GM19395 (cell line): ENCODE data around the gene PSMA5.
"Not testable (repeated sequence)": the region's sequence is repeated elsewhere in the genome, so short reads cannot be mapped to it uniquely, and the experiment has no call there.

ENCODE experiments used
- ATAC-seq: cut with Tn5 transposase; IDR thresholded peaks from one replicate; pipeline ENCODE4 v1.9.1; 2021; ENCODE audit warnings: mild to moderate bottlenecking, moderate library complexity; ENCODE audit not compliant: unreplicated experiment

The PSMA5 gene

DNA sequence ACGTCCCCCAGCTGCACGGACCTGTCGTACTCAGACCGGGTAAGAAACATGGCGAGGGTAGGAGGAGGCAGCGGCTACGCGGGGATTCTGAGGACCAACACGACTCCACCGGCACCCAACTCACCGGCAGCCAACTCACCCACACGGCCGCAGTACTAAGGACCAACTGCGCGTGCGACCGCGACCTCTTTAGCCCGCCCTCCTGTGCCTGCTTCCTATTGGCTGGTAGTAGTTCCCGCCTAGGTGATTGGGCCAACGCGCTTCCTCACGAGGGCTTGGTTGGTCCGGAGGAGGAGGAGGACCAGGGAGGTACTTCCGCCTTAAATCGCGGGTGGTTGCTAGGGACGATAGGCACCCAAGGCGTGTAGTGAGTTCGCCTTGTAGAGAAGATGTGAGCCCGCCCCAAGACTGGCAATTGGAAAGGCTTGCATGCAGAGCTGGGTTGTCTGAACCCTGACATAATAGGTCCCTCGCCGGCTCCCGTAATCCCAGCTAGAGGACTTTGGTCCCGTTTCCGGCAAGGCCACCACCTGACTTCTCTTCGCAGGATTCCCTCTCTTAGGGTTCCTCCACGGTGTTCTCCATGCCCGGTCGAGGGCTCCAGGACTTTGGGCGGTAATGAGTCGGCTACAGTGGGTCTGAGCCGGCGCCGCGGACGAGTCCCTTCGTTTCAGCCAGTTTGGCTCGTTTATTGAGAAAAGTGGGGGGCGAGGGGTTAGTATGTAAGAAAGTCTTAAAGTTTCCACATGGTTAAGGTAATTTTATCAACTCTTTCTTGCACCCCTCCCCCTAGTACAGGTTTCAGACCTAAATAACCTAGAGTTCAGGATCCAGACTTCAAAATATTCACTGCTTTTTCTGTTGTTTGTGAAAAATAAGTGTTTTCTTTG, at the start of gene PSMA5:
TSS of gene PSMA5 (minus strand) at position 168 of the 890 bp plus-strand sequence. CDS start at position 50, 118 bp downstream.
- ATAC-seq, result peak; percentile 97

- no peak for ATAC-seq
Measured at GRCh38 chr1:109475261-109475660, 49.0 kb upstream of the PSMA5 start.

DNA sequence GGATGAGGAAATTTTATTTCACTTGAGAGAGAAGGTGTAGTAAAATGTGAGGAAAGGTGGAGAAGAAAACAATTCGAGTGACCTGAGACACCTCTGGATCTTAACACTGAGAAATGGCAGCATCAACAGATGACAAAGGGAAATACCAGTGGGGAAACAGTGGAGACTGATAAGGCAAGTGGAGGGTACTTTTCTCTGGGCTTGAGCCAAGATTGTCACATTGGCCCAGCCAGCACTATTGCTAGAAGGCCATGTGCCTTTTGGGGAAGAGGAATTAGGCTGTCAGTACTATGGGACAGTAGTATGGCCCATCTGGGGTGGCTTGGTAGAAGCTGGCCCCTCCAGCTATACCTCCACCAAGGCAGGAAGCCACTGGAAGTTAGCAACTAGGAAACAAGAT, 48.4 kb upstream of the PSMA5 start:
- ATAC-seq, result no peak

DNA sequence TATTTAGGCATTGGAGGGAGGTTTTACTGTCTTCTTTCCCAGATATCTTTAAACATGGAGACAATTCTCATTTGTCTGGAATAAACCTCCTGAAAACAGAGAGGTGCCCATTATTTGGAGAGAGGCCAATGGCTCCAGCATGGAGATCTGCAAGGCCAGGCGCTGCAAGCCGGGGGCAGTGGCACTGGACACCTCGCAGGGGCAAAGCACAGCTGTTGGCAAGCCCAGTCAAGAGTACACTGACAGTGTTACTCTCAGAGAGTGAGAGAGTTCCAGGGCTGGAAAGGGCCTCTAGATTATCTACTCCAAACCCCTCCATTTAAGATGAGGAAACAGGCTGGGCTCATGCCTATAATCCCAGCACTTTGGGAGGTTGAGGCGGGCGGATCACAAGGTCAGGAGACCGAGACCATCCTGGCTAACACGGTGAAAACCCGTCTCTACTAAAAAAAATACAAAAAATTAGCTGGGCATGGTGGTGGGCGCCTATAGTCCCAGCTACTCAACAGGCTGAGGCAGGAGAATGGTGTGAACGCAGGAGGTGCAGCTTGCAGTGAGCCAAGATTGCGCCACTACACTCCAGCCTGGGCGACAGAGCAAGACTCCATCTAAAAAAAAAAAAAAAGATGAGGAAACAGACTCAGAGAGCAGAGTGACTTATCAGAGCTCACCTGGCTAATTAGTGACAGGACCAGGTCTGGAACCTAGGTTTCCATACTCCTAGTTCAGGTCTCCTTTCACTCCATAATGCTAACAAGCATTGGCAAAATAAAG, 47.2 kb upstream of the PSMA5 start:
- not testable (repeated sequence) for ATAC-seq

GRCh38 chr1:109472779-109473178, 46.5 kb upstream of the PSMA5 start:
- ATAC-seq, result no peak

- no peak for ATAC-seq
Measured at GRCh38 chr1:109470245-109470644, 44.0 kb upstream of the PSMA5 start.

DNA sequence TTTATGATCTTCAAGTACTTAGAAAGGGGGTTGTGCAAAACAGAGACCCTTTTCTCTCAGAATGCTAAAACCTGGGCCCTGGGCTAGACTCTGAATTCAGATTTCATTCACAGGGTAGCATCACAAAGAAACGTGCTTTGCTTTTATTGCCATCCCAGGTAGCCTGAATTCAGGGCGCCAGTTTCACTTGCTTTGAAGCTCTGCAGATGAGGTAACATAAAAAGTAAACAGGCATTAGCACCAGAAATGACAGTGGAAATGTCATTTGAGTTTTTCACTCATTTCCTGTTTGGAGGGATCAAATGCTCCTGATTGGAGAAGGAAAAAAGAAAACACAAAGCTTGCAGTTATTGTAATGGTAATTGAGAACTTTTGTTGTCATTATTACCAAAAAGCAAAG, 42.7 kb upstream of the PSMA5 start:
- ATAC-seq, result no peak

- ATAC-seq, result no peak
Measured at GRCh38 chr1:109468061-109468460, 41.8 kb upstream of the PSMA5 start.

DNA sequence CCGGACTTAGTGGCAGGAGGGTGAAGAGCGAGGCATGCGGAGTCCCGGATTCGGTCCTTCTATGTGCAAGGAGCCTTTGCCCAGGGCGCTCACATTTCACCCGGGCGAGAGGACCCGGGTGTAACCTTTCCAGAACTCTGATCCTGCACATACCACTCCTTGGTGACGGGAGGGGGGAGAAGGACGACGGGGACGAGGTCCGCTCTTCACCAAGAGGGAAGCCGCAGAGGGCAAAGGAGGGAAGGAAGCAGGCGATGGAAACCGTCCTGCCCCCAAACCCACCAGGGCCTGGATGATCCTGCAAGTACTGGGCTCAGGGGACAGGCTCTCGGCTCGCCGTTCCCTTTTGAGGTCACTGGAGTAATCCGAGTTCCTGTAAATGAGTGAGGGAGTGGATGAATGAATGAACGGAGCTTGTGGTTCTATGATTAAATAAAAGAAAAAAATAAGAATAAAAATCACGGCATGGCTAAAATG, 41.1 kb upstream of the PSMA5 start:
- ATAC-seq, result no peak

GRCh38 chr1:109466452-109467300, 40.4 kb upstream of the PSMA5 start, which contains the start of gene SYPL2:
Gene SYPL2 (plus strand): TSS chr1:109466546. CDS start chr1:109466844, 298 bp downstream.
- ATAC-seq, result no peak

- ATAC-seq, result no peak
Measured at GRCh38 chr1:109466125-109466451, 39.8 kb upstream of the PSMA5 start.

GRCh38 chr1:109457819-109458218, 31.6 kb upstream of the PSMA5 start:
- ATAC-seq, result no peak

- ATAC-seq, result no peak
Measured at GRCh38 chr1:109454497-109455133, 28.4 kb upstream of the PSMA5 start.

- no peak for ATAC-seq
Measured at GRCh38 chr1:109447524-109447923, 21.3 kb upstream of the PSMA5 start.

DNA sequence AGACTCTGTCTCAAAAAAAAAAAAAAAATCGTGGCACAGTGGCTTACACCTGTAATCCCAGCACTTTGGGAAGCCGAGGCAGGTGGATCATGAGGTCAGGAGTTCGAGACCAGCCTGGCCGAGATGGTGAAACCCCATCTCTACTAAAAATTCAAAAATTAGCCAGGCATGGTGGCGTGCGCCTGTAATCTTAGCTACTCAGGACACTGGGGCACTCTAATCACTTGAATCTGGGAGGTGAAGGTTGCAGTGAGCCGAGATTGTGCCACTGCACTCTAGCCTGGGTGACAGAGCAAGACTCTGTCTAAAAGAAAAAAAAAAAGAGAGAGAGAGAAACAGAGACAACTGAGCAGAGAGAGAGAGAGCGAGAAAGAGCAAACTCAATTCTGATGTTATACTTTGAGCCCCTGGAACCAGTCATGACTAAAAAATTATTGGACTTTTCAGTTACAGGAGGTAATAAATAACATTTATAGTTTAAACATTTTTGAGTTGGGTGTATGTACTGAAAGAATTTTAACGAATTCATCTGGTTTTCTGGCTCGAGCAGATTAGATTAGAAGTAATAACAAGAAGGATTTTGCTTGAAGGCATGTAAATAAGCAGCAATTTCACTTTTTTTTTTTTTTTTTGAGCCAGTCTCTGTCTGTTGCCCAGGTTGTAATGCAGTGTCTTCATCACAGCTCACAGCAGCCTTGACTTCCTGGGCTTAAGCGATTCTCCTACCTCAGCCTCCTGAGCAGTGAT, 19.9 kb upstream of the PSMA5 start:
- ATAC-seq, result not testable (repeated sequence)

- no peak for ATAC-seq
Measured at GRCh38 chr1:109444346-109444745, 18.1 kb upstream of the PSMA5 start.

- ATAC-seq, result no peak
Measured at GRCh38 chr1:109443476-109443875, 17.2 kb upstream of the PSMA5 start.

DNA sequence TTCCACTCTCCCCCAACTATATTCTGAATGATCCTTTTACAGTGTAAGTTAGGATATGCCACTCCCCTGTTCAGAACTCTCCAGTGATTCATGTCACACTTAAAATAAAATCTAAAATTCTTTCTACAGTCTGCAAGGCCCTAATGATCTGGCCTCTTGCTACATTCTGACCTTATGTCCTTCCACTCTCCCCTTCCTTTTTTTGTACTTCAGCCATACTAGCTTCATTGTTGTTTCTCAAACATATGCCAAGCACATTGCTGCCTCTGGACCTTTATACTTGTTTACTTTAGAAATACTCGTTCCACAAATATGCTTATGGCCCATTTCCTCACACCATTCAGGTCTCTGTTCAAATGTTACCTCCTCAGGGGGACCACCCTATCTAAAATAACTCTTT, 14.8 kb upstream of the PSMA5 start:
- no peak for ATAC-seq

DNA sequence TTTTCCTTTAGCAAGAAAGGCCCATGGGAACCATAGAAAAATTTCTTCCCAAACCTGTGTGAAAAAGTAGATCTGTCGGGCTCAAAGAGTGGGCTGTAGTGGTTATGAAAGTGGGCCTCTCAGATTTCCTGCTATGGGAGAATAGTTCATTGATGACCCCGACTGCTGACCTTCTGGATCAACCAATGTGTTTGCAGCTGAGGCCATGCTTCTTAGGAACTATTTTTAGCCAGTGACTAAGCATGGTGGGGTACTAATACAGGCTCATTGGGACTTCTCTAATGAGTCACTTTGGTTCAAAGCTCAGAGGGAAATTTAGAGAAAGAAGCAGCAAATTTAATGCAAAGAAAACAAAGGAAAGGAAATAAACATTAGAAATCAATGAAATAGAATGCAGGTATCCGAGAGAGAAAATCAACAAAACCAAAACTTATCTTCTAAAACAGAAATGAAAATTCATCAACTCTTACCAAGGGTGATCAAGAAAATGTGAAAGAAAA, 12.6 kb upstream of the PSMA5 start:
- ATAC-seq, result no peak

DNA sequence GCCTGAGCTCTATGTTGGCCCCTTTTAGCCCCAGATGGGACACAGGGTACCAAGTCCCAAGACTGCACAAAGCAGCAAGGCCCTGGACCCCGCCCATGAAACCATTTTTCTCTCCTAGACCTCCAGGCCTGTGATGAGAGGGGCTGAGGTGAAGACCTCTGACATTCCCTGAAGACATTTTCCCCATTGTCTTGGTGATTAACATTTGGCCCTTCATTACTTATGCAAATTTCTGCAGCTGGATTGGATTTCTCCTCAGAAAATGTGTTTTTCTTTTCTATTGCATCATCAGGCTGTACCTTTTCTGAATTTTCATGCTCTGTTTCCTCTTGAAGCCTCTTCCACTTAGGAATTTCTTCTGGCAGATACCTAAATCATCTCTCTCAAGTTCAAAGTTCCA, 8.2 kb upstream of the PSMA5 start:
- no peak for ATAC-seq
